ENCODE data around the gene UBE3C. TPM values are rescaled to one million over a fixed set of nuclear protein-coding genes. Genes with fewer than 3 reads are reported as not detected.
A peak's percentile ranks its signal among the peaks of the same experiment; 100 is the strongest.

Gene UBE3C
- total and polyA plus RNA-seq, 9 of the 15 experiments (the other 6 are each of a cell fraction or from before 2014, with no cell fraction given): 9.6 to 91.7 (median 75.4) TPM

GRCh38 chr7:157281221-157281998 lies 142.7 kb downstream of the UBE3C start:
- Histone ChIP-seq H4K20me1 (replicated peaks; ENCODE audit: control insufficient read depth, insufficient read depth, low read length) (peaks cover 7% of the 10 kb centered on the region; the same call in 1 of the 2 replicates), H3K27ac (ENCODE audit: extremely low read depth, low read depth, low read length) (no peak overlapping the region), H3K9me3 (replicated peaks; ENCODE audit: control insufficient read depth, insufficient read depth, low read depth, low read length) (no peaks in the 10 kb centered on the region), H2AFZ (ENCODE audit: low read depth, low read length) (no peak overlapping the region), H3K79me2 (ENCODE audit: control insufficient read depth, insufficient read depth, low read length) (no peaks in the 10 kb centered on the region), H3K4me1 (replicated peaks in 1 of 2; ENCODE audit: control insufficient read depth in 2 of 2, insufficient read depth in 2 of 2, low read length in 2 of 2) (peaks cover 0 to 46% of the 10 kb centered on the region in 2 experiments; a peak in 3 of 5 replicates), H3K27me3 (ENCODE audit: control insufficient read depth in 2 of 2, insufficient read depth in 2 of 2, low read length in 2 of 2) (peaks cover 29 to 68% of the 10 kb centered on the region in 2 experiments), H3K4me2 (ENCODE audit: insufficient read depth, low read length) (no peak overlapping the region), H3K36me3 (ENCODE audit: control insufficient read depth, insufficient read depth, low read length) (no peaks in the 10 kb centered on the region), H3K9ac (ENCODE audit: insufficient read depth in 1 of 2, low read depth in 2 of 2, low read length in 2 of 2) (peak overlapping the region in 1 of 2 experiments; percentile 70; a peak in 1 of 4 replicates), H3K9me1 (ENCODE audit: control insufficient read depth, insufficient read depth, low read length) (no peaks in the 10 kb centered on the region), H3K4me3 (no peak overlapping the region)
- ChIA-PET CTCF (ENCODE audit: low intra/inter-chr PET ratio) (no interaction called here), POLR2A (interaction anchor here (0.7 kb wide), 1 partner anchor 63 kb away, joined by 5 read pairs; no protein-coding TSS in a partner anchor)
- peak in 2 of 4 experiments; percentile 18 to 24 for DNase-seq (ENCODE audit: extremely low read depth in 1 of 4, low spot score in 3 of 4)
- 26% methylated on average over 23 of the region's 24 CpGs for WGBS (ENCODE audit: insufficient coverage, low coverage, missing lambda C conversion rate)
- no TSS peak for BruUV-seq (replicated peaks)
- in situ Hi-C loops (cut with MboI) (no loop called here), intact Hi-C loops (cut with micrococcal nuclease) (no loop called here)
- FAIRE-seq: no peak
- no peak for ATAC-seq
- TF ChIP-seq ATF4 (CRISPR knock-in tag; IDR thresholded peaks at IDR 0.05) (no peak), ZSCAN32 (CRISPR knock-in tag; IDR thresholded peaks at IDR 0.05) (no peak), STAT5A (IDR thresholded peaks at IDR 0.05; ENCODE audit: borderline replicate concordance, low read length) (no peak), ZBTB12 (CRISPR knock-in tag; IDR thresholded peaks at IDR 0.05) (no peak), HMBOX1 (IDR thresholded peaks at IDR 0.05) (no peak), ARID2 (IDR thresholded peaks at IDR 0.05) (no peak), HINFP (tag; conservative IDR thresholded peaks at IDR 0.05; ENCODE audit: low read depth) (no peak), MBD2 (IDR thresholded peaks at IDR 0.05; ENCODE audit: borderline replicate concordance, low read depth) (no peak), PREB (CRISPR knock-in tag; IDR thresholded peaks at IDR 0.05) (no peak), IRF9 (tag; IDR thresholded peaks at IDR 0.05) (no peak), ZFP36 (IDR thresholded peaks at IDR 0.05; ENCODE audit: low read depth, low read length, partially characterized antibody) (no peak), TFE3 (CRISPR knock-in tag; IDR thresholded peaks at IDR 0.05) (no peak)

Data from K562 (cell line).